H1 (cell line): ENCODE data around the gene EPHA6. TPM values are rescaled to one million over a fixed set of nuclear protein-coding genes. Genes with fewer than 3 reads are reported as not detected.

Experiments
- CEBPB ChIP-seq: IDR thresholded peaks from 2 replicates; pipeline ENCODE4 v1.6.1; 2012; ENCODE audit warnings: low read depth, low read length
- CHD7 ChIP-seq: fragments of 300-600 bp; sonication (generic); IDR thresholded peaks from 2 replicates; pipeline ENCODE4 v1.7.1; 2012; ENCODE audit warnings: low read length, moderate library complexity, mild to moderate bottlenecking, inconsistent platforms; ENCODE audit not compliant: insufficient replicate concordance
- CREB1 ChIP-seq: IDR thresholded peaks from 2 replicates; pipeline ENCODE4 v1.6.1; 2012; ENCODE audit warnings: inconsistent platforms
- CTBP2 ChIP-seq: IDR thresholded peaks from 2 replicates; pipeline ENCODE4 v1.7.0; 2011; ENCODE audit warnings: borderline replicate concordance, mild to moderate bottlenecking, moderate library complexity, mixed read lengths, low read length; ENCODE audit not compliant: insufficient read depth, insufficient read length
- EGR1 ChIP-seq: IDR thresholded peaks from 2 replicates; pipeline ENCODE4 v1.6.1; 2011; ENCODE audit warnings: low read depth, low read length, borderline replicate concordance
- FOSL1 ChIP-seq: IDR thresholded peaks from 2 replicates; pipeline ENCODE4 v1.6.1; 2011; ENCODE audit warnings: mild to moderate bottlenecking, low read depth, low read length, moderate library complexity; ENCODE audit not compliant: insufficient read depth
- JUND ChIP-seq: IDR thresholded peaks from 2 replicates; pipeline ENCODE4 v1.6.1; 2011; ENCODE audit warnings: mild to moderate bottlenecking, improper control_type of control experiment, low read length
- KDM4A ChIP-seq: IDR thresholded peaks from one replicate; pipeline ENCODE4 v1.7.1; 2012; ENCODE audit warnings: low read depth, mild to moderate bottlenecking, moderate library complexity, low read length, inconsistent platforms; ENCODE audit not compliant: severe bottlenecking
- RAD21 ChIP-seq, 2 experiments: IDR thresholded peaks in 1 of 2; conservative IDR thresholded peaks in 1 of 2; 2 replicates each; pipeline ENCODE4 v1.6.1; 2011; ENCODE audit warnings: low read depth in 2 of 2, low read length in 2 of 2, improper control_type of control experiment in 1 of 2, inconsistent platforms in 1 of 2, mild to moderate bottlenecking in 1 of 2, moderate library complexity in 1 of 2
- RBBP5 ChIP-seq: IDR thresholded peaks from 2 replicates; pipeline ENCODE4 v1.7.1; 2012; ENCODE audit warnings: low read depth, mild to moderate bottlenecking, inconsistent platforms, low read length, moderate library complexity, borderline replicate concordance
- SP1 ChIP-seq: IDR thresholded peaks from 2 replicates; pipeline ENCODE4 v1.6.1; 2011; ENCODE audit warnings: low read depth, low read length
- TCF12 ChIP-seq: IDR thresholded peaks from 2 replicates; pipeline ENCODE4 v1.6.1; 2011; ENCODE audit warnings: low read depth, mild to moderate bottlenecking, low read length
- polyA plus RNA-seq, 7 experiments: library from polyadenylated mRNA; depleted of rRNA in 3 of 7; stranded (reverse) in 5 of 7; unstranded in 2 of 7; fragments of >200 nt in 5 of 7; fragments of 200-250 nt in 2 of 7; gene quantifications; 1 replicate in 5 of 7; 2 replicates in 1 of 7; 4 replicates in 1 of 7; pipeline versions ENCODE4 v1.2.1 to v1.2.3, GENCODE V29; 2011 to 2013; ENCODE audit warnings: missing spikeins in 2 of 7, mixed read lengths in 2 of 7
- total RNA-seq: library from RNA; stranded (reverse); fragmentation: NEBNext Ultra II Directional; extraction: Animal tissue kit (Norgen Biotek cat#: 25700); gene quantifications from 2 replicates; pipeline ENCODE4 v1.2.1, GENCODE V29; 2021

Gene EPHA6
- total and polyA plus RNA-seq, 2 of the 8 experiments (the other 6 are each of a cell fraction or from before 2014, with no cell fraction given) = 0.83 to 3.2 TPM

GRCh38 chr3:97713634-97714033 lies 899.2 kb downstream of the EPHA6 start (continued):
- no peak for TF ChIP-seq CHD7
- no peak for TF ChIP-seq CEBPB
- no peak for TF ChIP-seq SP1
- TF ChIP-seq EGR1 = no peak
- no peak for TF ChIP-seq KDM4A
- TF ChIP-seq RBBP5 = no peak
- TF ChIP-seq JUND = no peak
- no peak for TF ChIP-seq CREB1
- no peak for TF ChIP-seq CTBP2
- no peak for TF ChIP-seq TCF12
- TF ChIP-seq FOSL1 = no peak
- TF ChIP-seq RAD21 (IDR thresholded peaks at IDR 0.05 in 1 of 2, conservative IDR thresholded peaks at IDR 0.05 in 1 of 2; ENCODE audit: low read depth in 2 of 2, low read length in 2 of 2) = no peak
